Measurements from ENCODE around the gene TAF1. TPM values are rescaled to one million over a fixed set of nuclear protein-coding genes. Genes with fewer than 3 reads are reported as not detected.

The TAF1 gene
- total RNA-seq, 2 donors from 2014 or later: 38.1 to 43.1 TPM

Other genes with a start within 250 kb of the TAF1 start
- 10 to 100 TPM; 57.5 to 86.5 TPM for gene MED12, start 247.8 kb upstream of the TAF1 start, total RNA-seq
- 1 to 10 TPM; 2.1 to 3.6 TPM for gene NLGN3, start 221.5 kb upstream of the TAF1 start, total RNA-seq
- under 1 TPM in 1 of 2 donors, not detected in 1; 0.16 TPM for gene GJB1, start 143.1 kb upstream of the TAF1 start, total RNA-seq
- gene ZMYM3, start 112.2 kb upstream of the TAF1 start, total RNA-seq: 10 to 100 TPM in 1 of 2 donors, 1 to 10 TPM in 1; 5.1 to 32.5 TPM
- gene NONO, start 82.7 kb upstream of the TAF1 start, total RNA-seq: 100 to 1,000 TPM; 527 to 606 TPM
- 1 to 10 TPM; 5.8 to 7.8 TPM for gene ITGB1BP2, start 64.6 kb upstream of the TAF1 start, total RNA-seq
- 100 to 1,000 TPM; 362 to 427 TPM for gene OGT, start 166.7 kb downstream of the TAF1 start, total RNA-seq
- 1 to 10 TPM; 4.1 to 6.0 TPM for gene GCNA, start 212.1 kb downstream of the TAF1 start, total RNA-seq

Measured in activated naive CD4-positive, alpha-beta T cell treated with anti-CD3 and anti-CD28 coated beads, Interleukin-2, amount 50 U/mL, for 72 hours (primary cell).